ENCODE data around the gene AKT1S1.

AKT1S1 gene

DNA sequence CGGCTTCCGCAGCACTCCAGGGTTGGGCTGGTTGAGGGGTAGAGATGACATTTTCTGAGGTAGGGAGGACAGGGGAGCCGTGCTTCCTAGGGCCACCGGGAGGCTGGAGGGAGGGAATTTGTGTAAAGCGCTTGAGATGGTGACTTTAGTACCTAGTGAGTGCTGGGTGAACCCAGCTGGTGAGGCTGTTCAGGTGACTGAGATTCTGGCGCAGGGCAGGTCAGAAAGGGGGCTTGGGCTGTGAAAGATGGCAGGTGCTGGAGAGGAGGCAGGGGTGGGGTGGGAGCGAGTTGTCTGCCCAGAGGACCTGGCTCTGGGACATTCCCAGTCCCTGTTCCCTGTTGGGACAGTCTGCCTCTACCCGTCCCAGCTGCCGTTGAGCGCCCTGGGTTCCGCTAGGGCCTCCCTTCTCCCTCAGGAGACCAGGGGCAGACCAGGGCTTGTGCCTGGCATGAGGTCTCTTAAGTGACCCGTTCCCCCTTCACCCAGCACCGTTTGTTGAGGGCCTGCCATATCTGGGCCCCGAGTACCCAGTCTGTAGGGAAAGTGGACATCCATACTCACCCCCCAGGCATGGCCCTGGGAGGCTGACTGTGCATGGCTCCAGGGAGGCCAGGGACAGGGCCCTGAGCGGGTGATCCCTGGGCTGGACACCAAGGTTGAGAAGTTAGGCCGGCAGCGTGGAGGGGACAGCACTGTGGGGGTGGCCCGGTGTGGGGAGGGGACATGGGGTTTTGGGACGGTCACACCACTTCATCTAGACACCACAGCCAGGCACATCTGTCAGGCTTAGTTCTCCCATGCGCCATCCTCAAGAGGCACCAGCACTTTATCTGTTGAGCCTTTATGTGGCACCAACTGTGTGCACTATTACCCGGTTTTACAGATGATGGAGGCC is 21.2 kb downstream of the AKT1S1 start (continued):
- TF ChIP-seq ZNF341 (tag by site-specific recombination; IDR thresholded peaks at IDR 0.05; ENCODE audit: low read depth) (no peak), ZBTB10 (tag by site-specific recombination; IDR thresholded peaks at IDR 0.05) (no peak)

DNA sequence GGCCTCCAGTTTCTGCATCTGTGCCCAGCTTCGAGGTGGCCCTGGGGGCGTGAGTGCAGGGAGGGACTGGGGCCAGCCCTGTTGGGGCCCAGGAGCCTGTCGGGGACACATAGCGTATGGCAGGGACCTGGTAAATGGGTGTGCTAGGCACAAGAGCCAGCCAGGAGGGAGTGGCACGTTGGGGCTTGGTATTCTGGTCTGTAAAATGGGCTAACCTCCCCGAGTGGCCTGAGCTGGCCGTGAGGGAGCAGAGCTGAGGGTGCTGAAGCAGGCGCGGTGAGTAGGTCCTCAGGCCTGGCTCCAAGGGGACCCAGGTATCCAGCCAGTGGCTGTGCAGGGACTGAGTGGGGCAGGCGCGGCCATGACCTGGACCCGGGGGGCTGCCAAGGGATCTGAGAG is 21.9 kb downstream of the AKT1S1 start:
- TF ChIP-seq ZNF501 (tag by site-specific recombination; IDR thresholded peaks at IDR 0.05) = no peak
- TF ChIP-seq, protein P1, sequence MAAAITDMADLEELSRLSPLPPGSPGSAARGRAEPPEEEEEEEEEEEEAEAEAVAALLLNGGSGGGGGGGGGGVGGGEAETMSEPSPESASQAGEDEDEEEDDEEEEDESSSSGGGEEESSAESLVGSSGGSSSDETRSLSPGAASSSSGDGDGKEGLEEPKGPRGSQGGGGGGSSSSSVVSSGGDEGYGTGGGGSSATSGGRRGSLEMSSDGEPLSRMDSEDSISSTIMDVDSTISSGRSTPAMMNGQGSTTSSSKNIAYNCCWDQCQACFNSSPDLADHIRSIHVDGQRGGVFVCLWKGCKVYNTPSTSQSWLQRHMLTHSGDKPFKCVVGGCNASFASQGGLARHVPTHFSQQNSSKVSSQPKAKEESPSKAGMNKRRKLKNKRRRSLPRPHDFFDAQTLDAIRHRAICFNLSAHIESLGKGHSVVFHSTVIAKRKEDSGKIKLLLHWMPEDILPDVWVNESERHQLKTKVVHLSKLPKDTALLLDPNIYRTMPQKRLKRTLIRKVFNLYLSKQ (tag by site-specific recombination; IDR thresholded peaks at IDR 0.05; ENCODE audit: borderline replicate concordance) = no peak
- TF ChIP-seq, protein P2, sequence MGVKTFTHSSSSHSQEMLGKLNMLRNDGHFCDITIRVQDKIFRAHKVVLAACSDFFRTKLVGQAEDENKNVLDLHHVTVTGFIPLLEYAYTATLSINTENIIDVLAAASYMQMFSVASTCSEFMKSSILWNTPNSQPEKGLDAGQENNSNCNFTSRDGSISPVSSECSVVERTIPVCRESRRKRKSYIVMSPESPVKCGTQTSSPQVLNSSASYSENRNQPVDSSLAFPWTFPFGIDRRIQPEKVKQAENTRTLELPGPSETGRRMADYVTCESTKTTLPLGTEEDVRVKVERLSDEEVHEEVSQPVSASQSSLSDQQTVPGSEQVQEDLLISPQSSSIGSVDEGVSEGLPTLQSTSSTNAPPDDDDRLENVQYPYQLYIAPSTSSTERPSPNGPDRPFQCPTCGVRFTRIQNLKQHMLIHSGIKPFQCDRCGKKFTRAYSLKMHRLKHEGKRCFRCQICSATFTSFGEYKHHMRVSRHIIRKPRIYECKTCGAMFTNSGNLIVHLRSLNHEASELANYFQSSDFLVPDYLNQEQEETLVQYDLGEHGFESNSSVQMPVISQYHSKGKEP (tag by site-specific recombination; IDR thresholded peaks at IDR 0.05) = no peak
- TF ChIP-seq KLF1 (tag by site-specific recombination; IDR thresholded peaks at IDR 0.05) = peak; percentile 31; the same call in 1 of the 2 replicates
- TF ChIP-seq REPIN1 (tag by site-specific recombination; IDR thresholded peaks at IDR 0.05; ENCODE audit: low read depth) = no peak
- TF ChIP-seq ZNF837 (tag by site-specific recombination; IDR thresholded peaks at IDR 0.05) = no peak
- no peak for TF ChIP-seq ZNF610 (tag by site-specific recombination; IDR thresholded peaks at IDR 0.05; ENCODE audit: borderline replicate concordance)
- no peak for TF ChIP-seq ZNF521 (tag by site-specific recombination; IDR thresholded peaks at IDR 0.05)
- 0 out of 2 replicates have a peak, but pooled peaks have one; percentile 42 for TF ChIP-seq KLF7 (tag by site-specific recombination; IDR thresholded peaks at IDR 0.05; ENCODE audit: borderline replicate concordance)
- TF ChIP-seq ZNF16 (tag by site-specific recombination; IDR thresholded peaks at IDR 0.05; ENCODE audit: low read depth) = no peak
- TF ChIP-seq, protein P3, sequence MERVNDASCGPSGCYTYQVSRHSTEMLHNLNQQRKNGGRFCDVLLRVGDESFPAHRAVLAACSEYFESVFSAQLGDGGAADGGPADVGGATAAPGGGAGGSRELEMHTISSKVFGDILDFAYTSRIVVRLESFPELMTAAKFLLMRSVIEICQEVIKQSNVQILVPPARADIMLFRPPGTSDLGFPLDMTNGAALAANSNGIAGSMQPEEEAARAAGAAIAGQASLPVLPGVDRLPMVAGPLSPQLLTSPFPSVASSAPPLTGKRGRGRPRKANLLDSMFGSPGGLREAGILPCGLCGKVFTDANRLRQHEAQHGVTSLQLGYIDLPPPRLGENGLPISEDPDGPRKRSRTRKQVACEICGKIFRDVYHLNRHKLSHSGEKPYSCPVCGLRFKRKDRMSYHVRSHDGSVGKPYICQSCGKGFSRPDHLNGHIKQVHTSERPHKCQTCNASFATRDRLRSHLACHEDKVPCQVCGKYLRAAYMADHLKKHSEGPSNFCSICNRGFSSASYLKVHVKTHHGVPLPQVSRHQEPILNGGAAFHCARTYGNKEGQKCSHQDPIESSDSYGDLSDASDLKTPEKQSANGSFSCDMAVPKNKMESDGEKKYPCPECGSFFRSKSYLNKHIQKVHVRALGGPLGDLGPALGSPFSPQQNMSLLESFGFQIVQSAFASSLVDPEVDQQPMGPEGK (tag by site-specific recombination; IDR thresholded peaks at IDR 0.05) = no peak
- peak; percentile 31; the same call in 1 of the 2 replicates for TF ChIP-seq KLF9 (tag by site-specific recombination; IDR thresholded peaks at IDR 0.05; ENCODE audit: low read depth)
- peak; percentile 50; the same call in 1 of the 2 replicates for TF ChIP-seq KLF8 (tag by site-specific recombination; IDR thresholded peaks at IDR 0.05)
- TF ChIP-seq ZNF18 (tag by site-specific recombination; IDR thresholded peaks at IDR 0.05) = no peak
- Histone ChIP-seq H3K36me3 (ENCODE audit: control insufficient read depth in 2 of 2, insufficient read depth in 1 of 2, low read length in 2 of 2) (peaks cover 10 to 61% of the 10 kb centered on the region in 2 experiments), H3K27ac (ENCODE audit: extremely low read depth, low read depth, low read length) (0 out of 2 replicates have a peak overlapping the region, but pooled peaks have one; percentile 43), H3K4me1 (ENCODE audit: control insufficient read depth, insufficient read depth, low read length) (peaks cover 15% of the 10 kb centered on the region; the same call in 1 of the 2 replicates), H3K9me3 (ENCODE audit: control insufficient read depth, insufficient read depth, low read depth, low read length) (no peaks in the 10 kb centered on the region), H3K4me3 (ENCODE audit: low read depth, low read length) (no peak overlapping the region)
- POLR2A ChIA-PET = interaction anchor here (8.8 kb wide), 1 partner anchor 9 kb away, joined by 128 read pairs; the partner anchor contains the start of gene PNKP
- CTCF ChIA-PET = interaction anchor here (0.5 kb wide), 1 partner anchor 103 kb away, joined by 3 read pairs; no protein-coding TSS in a partner anchor
